Lower leg skin (tissue), 3 donors: ENCODE measurements around the gene AOPEP.

Experiments
- POLR2A ChIP-seq, 2 donors: fragments of 450-650 bp; IDR thresholded peaks; one replicate each; pipeline ENCODE4 v1.6.1; 2016 to 2017; ENCODE audit warnings: antibody characterized with exemption in 2 of 2, mild to moderate bottlenecking in 1 of 2, moderate library complexity in 1 of 2
- TF ChIP-seq, protein P1 (sequence below), 3 donors: fragments of 450-650 bp; IDR thresholded peaks; one replicate each; pipeline ENCODE4 v1.5.1; 2016; ENCODE audit warnings: antibody characterized with exemption in 3 of 3, mild to moderate bottlenecking in 3 of 3, moderate library complexity in 2 of 3

DNA sequence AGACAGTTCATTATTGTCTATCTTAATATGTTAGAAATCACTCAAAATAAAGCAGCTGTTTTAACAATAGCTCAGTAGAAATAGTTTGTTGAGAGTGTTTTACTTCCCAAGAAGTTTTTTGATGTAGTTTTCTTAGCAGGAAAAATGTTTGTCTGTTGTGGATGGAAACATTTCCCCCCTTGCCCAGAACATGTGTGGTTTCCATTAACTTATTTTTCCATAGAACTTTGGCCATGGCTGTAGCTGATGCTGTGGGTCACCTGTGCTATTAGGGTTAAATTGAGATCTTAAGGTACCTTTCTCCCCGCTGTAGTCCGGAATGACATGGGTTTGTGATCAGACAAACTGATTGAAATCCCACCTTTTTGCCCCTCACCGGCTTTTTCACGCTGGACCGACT is 296.2 kb downstream of the AOPEP start:
- TF ChIP-seq, protein P1, sequence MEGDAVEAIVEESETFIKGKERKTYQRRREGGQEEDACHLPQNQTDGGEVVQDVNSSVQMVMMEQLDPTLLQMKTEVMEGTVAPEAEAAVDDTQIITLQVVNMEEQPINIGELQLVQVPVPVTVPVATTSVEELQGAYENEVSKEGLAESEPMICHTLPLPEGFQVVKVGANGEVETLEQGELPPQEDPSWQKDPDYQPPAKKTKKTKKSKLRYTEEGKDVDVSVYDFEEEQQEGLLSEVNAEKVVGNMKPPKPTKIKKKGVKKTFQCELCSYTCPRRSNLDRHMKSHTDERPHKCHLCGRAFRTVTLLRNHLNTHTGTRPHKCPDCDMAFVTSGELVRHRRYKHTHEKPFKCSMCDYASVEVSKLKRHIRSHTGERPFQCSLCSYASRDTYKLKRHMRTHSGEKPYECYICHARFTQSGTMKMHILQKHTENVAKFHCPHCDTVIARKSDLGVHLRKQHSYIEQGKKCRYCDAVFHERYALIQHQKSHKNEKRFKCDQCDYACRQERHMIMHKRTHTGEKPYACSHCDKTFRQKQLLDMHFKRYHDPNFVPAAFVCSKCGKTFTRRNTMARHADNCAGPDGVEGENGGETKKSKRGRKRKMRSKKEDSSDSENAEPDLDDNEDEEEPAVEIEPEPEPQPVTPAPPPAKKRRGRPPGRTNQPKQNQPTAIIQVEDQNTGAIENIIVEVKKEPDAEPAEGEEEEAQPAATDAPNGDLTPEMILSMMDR (IDR thresholded peaks at IDR 0.05) = no peak
- TF ChIP-seq POLR2A (IDR thresholded peaks at IDR 0.05) = no peak
